Measurements from ENCODE around the gene CFAP47.

DNA sequence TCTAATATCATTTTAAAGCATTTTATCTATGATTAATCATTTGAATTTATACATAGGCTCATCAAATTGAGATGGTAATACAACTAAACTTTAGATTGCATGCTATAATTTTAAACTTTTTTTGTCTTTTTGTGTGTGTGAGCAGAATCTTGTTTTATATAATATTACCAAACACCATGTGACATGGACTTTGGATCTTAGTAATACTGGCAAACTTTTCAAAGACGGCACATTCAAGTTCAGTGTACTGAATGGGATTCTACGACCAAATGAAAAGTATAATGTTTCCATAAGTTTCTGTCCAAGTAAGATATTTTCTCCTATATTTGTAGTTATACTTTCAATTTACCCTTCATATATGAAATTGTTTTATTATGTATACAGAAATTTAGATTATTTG, 116.0 kb downstream of the CFAP47 start:
- TF ChIP-seq, protein P1, sequence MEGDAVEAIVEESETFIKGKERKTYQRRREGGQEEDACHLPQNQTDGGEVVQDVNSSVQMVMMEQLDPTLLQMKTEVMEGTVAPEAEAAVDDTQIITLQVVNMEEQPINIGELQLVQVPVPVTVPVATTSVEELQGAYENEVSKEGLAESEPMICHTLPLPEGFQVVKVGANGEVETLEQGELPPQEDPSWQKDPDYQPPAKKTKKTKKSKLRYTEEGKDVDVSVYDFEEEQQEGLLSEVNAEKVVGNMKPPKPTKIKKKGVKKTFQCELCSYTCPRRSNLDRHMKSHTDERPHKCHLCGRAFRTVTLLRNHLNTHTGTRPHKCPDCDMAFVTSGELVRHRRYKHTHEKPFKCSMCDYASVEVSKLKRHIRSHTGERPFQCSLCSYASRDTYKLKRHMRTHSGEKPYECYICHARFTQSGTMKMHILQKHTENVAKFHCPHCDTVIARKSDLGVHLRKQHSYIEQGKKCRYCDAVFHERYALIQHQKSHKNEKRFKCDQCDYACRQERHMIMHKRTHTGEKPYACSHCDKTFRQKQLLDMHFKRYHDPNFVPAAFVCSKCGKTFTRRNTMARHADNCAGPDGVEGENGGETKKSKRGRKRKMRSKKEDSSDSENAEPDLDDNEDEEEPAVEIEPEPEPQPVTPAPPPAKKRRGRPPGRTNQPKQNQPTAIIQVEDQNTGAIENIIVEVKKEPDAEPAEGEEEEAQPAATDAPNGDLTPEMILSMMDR (conservative IDR thresholded peaks at IDR 0.05; ENCODE audit: low read depth, low read length) = no peak
- no peak for TF ChIP-seq EZH2 (IDR thresholded peaks at IDR 0.05; ENCODE audit: borderline replicate concordance, low read depth, low read length, poor library complexity, severe bottlenecking)
